Vagina (tissue), 2 donors: ENCODE measurements around the gene PNCK.

Experiments
- CTCF ChIP-seq, 3 experiments: fragments of 450-650 bp in 2 of 3; fragments of 200-600 bp in 1 of 3; sonication (generic) in 1 of 3; IDR thresholded peaks; one replicate each; pipeline ENCODE4 v1.5.1; 2017 to 2019; ENCODE audit warnings: antibody characterized with exemption in 3 of 3, mild to moderate bottlenecking in 2 of 3, moderate library complexity in 2 of 3
- POLR2A ChIP-seq, 2 donors: fragments of 450-650 bp; IDR thresholded peaks; one replicate each; pipeline ENCODE4 v1.6.1; 2017; ENCODE audit warnings: antibody characterized with exemption in 2 of 2, mild to moderate bottlenecking in 2 of 2, moderate library complexity in 2 of 2

- no peak for TF ChIP-seq CTCF (IDR thresholded peaks at IDR 0.05)
- no peak for TF ChIP-seq POLR2A (IDR thresholded peaks at IDR 0.05)
These were observed 22.5 kb upstream of the PNCK start for GRCh38 chrX:153696100-153696499.
